ENCODE data around the gene BCL2.

- no peak for TF ChIP-seq GATA2 (IDR thresholded peaks at IDR 0.05; ENCODE audit: low read depth, low read length)
- no peak for TF ChIP-seq GATA3 (IDR thresholded peaks at IDR 0.05; ENCODE audit: low read depth, low read length)
Measured at GRCh38 chr18:63245600-63245999, 74.0 kb downstream of the BCL2 start.
